GM12892 (cell line): ENCODE measurements around the gene PCNT.
A peak's percentile ranks its signal among the peaks of the same experiment; 100 is the strongest.

Experiments used
- DNase-seq: peaks from one replicate; pipeline ENCODE4 v3.0.0; 2011; ENCODE audit not compliant: insufficient read length
- FAIRE-seq: peaks from 2 replicates; lab custom pipeline; 2011; peaks lifted over from hg19 to GRCh38; lab: Jason Lieb, UNC
- POLR2A ChIP-seq: IDR thresholded peaks from 2 replicates; pipeline ENCODE4 v1.6.1; 2011; ENCODE audit warnings: low read depth, low read length, control low read depth
- POLR2AphosphoS5 ChIP-seq: IDR thresholded peaks from 2 replicates; pipeline ENCODE4 v1.6.1; 2011; ENCODE audit warnings: low read depth, low read length, control low read depth
- TAF1 ChIP-seq: IDR thresholded peaks from 2 replicates; pipeline ENCODE4 v1.6.1; 2011; ENCODE audit warnings: low read depth, mild to moderate bottlenecking, control low read depth, low read length, borderline replicate concordance

PCNT gene

DNA sequence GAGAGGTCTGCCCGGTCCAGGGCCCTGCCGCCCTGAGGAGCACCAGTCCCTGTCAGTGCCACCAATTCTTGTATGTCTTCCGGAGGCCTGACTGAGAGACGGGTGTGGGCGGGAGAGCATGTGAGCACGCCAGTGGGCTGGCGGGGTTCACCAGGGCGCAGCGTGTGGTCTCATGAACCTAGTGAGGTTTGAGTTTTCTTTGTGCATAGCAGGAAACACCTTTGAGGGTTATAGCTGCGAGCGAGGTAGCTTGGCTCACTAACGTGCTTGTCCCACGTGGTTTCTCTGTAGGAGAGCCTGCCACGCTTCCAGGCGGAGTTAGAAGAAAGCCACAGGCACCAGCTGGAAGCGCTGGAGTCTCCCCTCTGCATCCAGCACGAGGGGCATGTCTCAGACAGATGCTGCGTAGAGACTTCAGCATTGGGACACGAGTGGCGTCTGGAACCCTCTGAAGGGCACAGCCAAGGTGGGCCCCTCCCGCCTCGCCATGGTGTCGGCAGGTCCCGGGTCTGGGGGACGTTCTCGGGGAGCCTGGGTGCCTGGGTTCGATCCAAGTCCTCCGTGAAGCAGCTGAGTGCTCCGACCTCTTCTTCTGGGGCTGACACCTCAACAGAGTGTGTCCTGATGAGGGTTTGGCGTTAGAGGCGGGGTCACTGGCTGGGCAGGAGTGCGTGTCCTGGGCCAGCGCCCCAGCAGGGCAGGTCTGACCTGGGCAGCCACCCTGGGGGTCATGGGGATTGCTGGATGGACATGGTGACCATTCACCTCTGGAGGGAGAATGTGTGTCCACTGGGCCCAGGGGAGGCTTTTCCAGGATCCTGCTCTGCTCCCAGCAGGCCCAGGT is 31.4 kb downstream of the PCNT start:
- DNase-seq (no peak), FAIRE-seq (no peak)
- TF ChIP-seq TAF1 (no peak), POLR2AphosphoS5 (no peak), POLR2A (no peak)

DNA sequence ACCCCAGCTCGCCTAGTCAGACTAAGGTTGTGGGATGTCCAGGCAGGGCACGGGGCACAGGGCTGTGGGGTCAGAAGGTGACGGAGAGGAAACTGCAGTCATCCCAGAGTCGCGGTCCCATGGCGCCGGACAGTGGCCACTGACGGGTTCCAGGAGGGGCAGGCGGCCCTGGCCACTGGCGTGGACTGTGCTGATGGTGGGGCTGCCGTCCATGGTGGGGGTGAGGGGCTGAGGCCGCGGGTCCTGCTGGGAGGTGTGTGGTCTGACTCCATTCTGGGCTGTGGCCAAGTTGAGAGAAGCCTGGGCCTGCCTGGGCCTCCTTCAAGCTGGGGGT is 32.0 kb downstream of the PCNT start:
- FAIRE-seq: no peak
- TF ChIP-seq POLR2AphosphoS5 (no peak), TAF1 (no peak), POLR2A (no peak)
- no peak for DNase-seq

DNA sequence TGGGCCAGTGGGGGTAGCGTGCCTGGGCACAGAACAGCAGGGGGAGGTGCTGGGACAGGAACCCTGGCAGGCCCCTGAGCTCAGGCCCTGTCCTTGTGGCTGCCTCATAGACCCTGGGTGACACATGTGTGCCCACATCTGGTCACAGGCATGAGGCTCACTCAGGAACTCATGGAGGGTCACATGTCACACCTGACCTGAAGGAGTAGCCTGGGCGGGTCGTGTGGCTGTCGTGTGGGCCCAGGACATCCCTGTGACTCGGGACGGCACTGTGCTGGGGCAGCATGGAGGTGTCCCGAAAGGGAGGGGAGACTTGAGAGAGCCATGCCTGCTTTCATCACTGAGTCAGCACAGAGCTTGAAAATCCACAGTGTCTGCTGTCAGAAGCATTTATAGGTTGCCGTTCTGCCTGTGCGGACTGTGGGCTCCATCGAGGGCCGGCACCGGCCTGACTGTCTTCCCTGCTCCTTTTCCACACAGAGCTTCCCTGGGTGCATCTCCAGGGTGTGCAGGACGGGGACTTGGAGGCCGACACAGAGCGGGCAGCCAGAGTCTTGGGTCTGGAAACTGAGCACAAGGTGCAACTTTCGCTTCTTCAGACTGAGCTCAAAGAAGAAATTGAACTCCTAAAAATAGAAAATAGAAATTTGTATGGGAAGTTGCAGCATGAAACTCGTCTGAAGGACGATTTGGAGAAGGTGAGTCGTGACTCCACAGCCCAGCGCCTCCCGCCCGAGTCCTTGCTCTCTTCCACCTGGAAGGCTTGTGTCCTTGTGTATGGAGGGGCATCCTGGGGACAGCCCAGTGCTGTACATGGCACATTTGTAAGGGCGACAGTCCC is 32.8 kb downstream of the PCNT start:
- TF ChIP-seq POLR2A: no peak
- FAIRE-seq (peak; percentile 61), DNase-seq (no peak)

DNA sequence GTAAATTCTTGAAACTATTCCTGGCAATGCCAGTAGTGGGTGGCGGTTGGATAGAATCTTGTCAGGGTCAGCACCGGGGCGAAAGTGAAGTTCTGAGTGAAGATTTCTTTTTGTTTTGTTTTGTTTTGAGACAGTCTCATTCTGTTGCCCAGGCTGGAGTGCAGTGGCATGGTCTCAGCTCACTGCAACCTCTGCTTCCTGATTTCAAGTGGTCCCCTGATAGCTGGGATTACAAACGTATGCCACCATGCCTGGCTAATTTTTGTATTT is 33.3 kb downstream of the PCNT start:
- no peak for TF ChIP-seq TAF1
- TF ChIP-seq POLR2A: no peak
- no peak for TF ChIP-seq POLR2AphosphoS5
- no peak for DNase-seq
- no peak for FAIRE-seq

DNA sequence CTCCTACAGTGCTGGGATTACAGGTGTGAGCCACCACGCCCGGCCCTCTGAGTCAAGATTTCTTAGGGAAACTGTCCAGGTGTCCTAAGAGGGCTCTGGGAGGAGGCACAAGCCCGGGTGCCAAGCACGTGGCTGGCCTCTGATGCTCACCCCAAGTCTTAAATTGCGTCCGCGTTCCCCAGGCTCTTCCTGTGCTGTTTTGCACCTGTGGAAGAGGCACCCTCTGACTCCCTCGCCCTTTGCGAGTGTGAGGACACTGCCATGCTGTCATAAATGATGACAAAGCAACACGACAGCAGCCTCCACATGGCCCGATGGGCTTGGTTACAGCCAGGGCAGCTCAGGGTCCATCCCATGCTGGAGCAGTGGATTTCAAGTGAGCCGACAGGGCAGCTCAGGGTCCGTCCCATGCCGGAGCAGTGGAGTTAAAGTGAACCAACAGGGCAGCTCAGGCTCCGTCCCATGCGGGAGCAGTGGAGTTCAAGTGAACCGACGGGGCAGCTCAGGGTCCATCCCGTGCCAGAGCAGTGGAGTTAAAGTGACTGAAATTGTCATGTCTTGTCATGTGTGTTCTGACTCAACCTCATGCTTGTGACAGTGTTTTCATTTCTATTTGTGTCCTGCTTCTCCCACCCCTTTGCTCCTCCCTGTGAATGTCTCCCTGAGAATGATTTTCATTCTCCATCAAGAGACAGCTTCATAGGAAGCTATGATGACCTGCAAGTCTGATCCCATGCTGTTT is 33.9 kb downstream of the PCNT start:
- DNase-seq: no peak
- no peak for FAIRE-seq
- no peak for TF ChIP-seq POLR2A
- no peak for TF ChIP-seq TAF1
- no peak for TF ChIP-seq POLR2AphosphoS5

DNA sequence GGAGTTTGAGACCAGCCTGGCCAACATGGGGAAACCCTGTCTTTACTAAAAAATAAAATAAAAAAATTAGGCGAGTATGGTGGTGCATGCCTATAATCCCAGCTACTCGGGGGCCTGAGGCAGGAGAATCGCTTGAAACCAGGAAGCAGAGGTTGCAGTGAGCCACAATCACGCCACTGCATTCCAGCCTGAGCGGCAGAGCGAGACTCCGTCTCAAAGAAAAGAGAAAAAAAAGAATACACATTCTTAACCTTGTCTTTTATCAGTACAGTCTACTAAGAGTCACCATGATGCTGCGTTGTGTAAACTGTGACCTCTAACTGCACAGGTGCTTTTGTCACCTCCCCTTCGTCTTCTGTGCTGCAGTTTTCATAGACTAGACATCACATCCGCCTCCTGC is 37.2 kb downstream of the PCNT start:
- TF ChIP-seq POLR2A: no peak
- TF ChIP-seq POLR2AphosphoS5: no peak
- TF ChIP-seq TAF1: no peak
- DNase-seq (no peak), FAIRE-seq (no peak)

DNA sequence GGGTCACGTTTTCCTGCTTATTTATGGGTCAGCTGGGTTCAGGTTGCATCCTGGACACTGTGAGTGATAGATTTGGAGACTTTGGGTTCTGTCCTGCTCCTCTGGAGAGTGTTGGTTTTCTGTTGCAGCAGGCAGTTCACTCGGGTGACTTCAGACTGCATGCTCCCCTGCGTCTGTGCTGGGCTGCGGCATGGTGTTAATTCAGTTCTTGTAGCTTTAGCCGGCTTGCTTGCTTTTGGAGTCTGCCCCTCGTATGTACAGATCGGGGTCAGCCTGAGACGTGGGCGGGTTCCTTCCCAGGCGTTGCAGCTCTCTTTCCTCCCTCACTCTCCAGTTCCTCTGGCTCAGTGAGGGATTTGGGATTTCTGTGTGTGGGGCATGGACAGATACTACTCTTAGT is 38.0 kb downstream of the PCNT start:
- no peak for DNase-seq
- TF ChIP-seq POLR2AphosphoS5 (no peak), TAF1 (no peak), POLR2A (no peak)
- FAIRE-seq: no peak

DNA sequence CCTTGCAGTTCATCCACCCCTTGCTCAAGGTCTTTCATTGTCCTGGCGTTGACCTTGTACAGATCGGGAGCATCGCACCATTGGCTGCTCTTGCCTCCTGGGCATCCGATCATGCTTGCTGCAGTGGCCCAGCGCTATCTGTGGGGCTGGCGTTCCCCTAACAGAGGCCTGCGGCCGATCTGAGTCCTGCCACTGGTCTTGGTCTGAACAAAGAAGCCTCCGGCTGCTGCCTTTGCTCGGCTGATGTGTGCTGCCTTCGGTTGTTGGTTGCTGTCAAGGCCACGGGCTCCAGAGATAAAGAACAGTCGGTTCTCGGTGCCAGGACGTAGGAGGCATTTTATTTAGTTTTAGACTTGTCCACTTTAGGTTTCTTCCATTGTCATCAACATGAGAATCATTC is 39.0 kb downstream of the PCNT start:
- FAIRE-seq (no peak), DNase-seq (no peak)
- TF ChIP-seq TAF1 (no peak), POLR2A (no peak), POLR2AphosphoS5 (no peak)

DNA sequence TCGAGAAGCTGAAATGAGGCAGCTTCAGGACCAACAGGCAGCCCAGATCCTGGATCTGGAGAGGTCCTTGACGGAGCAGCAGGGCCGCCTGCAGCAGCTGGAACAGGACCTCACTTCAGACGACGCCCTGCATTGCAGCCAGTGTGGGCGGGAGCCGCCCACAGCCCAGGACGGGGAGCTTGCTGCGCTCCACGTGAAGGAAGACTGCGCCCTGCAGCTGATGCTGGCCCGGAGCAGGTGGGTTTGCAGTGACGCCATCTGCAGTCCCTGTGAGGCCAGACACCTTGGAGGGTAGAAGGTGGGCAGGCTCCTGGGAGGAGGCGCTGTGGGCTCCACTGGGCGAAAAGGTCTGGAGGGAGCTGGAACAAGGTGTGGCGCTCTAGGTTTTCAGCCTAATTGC is 39.7 kb downstream of the PCNT start:
- FAIRE-seq (no peak), DNase-seq (no peak)
- no peak for TF ChIP-seq POLR2A

DNA sequence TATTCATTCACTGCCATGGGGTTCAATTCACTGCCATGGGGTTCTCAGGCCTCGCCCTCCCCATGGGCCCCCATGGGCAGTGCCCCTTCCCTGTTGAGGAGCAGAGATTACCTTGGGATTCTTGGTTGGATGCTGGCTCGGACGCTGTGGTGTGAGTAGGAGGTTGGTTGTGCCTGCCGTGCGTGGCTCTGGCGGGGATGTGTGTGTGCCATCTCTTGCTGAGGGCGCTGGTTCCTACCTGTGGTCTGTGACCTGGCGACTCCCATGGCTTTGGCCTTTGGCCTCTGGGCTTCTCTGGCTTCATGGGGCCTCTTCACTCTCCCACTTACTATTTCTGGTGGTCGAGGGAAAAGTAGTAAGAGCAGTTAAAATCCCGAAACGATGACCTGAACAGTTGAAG is 42.1 kb downstream of the PCNT start:
- FAIRE-seq (no peak), DNase-seq (no peak)
- TF ChIP-seq POLR2AphosphoS5: no peak
- no peak for TF ChIP-seq POLR2A
- no peak for TF ChIP-seq TAF1

DNA sequence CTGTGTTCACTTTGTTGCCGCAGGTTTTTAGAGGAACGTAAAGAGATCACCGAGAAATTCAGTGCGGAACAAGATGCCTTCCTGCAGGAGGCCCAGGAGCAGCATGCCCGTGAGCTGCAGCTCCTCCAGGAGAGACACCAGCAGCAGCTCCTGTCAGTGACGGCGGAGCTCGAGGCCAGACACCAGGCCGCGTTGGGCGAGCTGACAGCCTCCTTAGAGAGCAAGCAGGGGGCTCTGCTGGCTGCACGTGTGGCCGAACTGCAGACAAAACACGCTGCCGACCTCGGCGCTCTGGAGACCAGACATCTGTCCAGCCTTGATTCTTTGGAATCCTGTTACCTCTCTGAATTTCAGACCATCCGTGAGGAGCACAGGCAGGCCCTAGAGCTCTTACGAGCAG is 42.6 kb downstream of the PCNT start:
- FAIRE-seq: no peak
- TF ChIP-seq POLR2A (no peak), POLR2AphosphoS5 (no peak), TAF1 (no peak)
- no peak for DNase-seq

DNA sequence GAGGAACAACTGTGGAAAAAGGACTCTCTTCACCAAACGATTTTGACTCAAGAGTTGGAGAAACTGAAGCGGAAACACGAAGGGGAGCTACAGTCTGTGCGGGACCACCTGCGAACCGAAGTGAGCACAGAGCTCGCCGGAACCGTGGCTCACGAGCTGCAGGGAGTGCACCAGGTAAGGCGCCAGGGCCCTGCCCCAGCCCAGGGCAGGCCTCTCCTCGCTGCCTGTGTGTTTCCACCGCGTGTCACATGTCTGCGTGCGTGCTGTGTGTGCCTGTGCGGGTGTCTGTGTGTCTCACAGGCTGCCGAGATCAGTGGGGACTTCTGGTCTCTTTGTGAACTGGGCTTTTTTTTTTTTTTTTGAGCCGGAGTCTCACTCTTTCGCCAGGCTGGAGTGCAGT is 43.0 kb downstream of the PCNT start:
- no peak for TF ChIP-seq POLR2AphosphoS5
- TF ChIP-seq POLR2A: no peak
- TF ChIP-seq TAF1: no peak
- DNase-seq (no peak), FAIRE-seq (no peak)
